IPS DF 19.7 (cell line): ENCODE data around the gene KCNQ2.

Experiments used
- DNase-seq: peaks from one replicate; pipeline ENCODE4 v3.0.0-alpha.2; 2013; ENCODE audit warnings: low read depth, low spot score

The KCNQ2 gene

GRCh38 chr20:63369024-63369530 lies 103.4 kb downstream of the KCNQ2 start:
- no peak for DNase-seq

GRCh38 chr20:63368151-63368550 lies 104.3 kb downstream of the KCNQ2 start:
- no peak for DNase-seq

GRCh38 chr20:63367446-63368055 lies 104.9 kb downstream of the KCNQ2 start:
- DNase-seq = no peak

GRCh38 chr20:63366390-63367365 lies 105.8 kb downstream of the KCNQ2 start:
- DNase-seq = no peak

- no peak for DNase-seq
These were observed 106.7 kb downstream of the KCNQ2 start for GRCh38 chr20:63365601-63366389.

- no peak for DNase-seq
These were observed 107.5 kb downstream of the KCNQ2 start for GRCh38 chr20:63364801-63365585.

GRCh38 chr20:63363981-63364561 lies 108.4 kb downstream of the KCNQ2 start:
- DNase-seq = no peak

GRCh38 chr20:63363013-63363957 lies 109.2 kb downstream of the KCNQ2 start:
- no peak for DNase-seq

GRCh38 chr20:63362436-63363009 lies 109.9 kb downstream of the KCNQ2 start:
- DNase-seq = no peak

- no peak for DNase-seq
These were observed 110.7 kb downstream of the KCNQ2 start for GRCh38 chr20:63361519-63362435.

- DNase-seq = no peak
These were observed 111.5 kb downstream of the KCNQ2 start, which contains the start of gene CHRNA4 for GRCh38 chr20:63360850-63361518. Gene CHRNA4, minus strand, starts transcription at chr20:63361349. Its CDS starts 184 bp downstream, at chr20:63361165.

- no peak for DNase-seq
These were observed 112.3 kb downstream of the KCNQ2 start for GRCh38 chr20:63359937-63360849.

- no peak for DNase-seq
These were observed 113.1 kb downstream of the KCNQ2 start for GRCh38 chr20:63359164-63359934.

- DNase-seq = no peak
These were observed 114.2 kb downstream of the KCNQ2 start for GRCh38 chr20:63357921-63358905.
